GM23338 (cell line): ENCODE results near the gene CFAP57. TPM values are rescaled to one million over a fixed set of nuclear protein-coding genes. Genes with fewer than 3 reads are reported as not detected.

ENCODE experiments used
- ATAC-seq: fragments of 200-7000 bp; cut with Tn5 transposase; 3 replicates; pipeline ENCODE4 v1.9.1; 2020
- DNase-seq: peaks from one replicate; pipeline ENCODE4 v3.0.0-alpha.2; 2015; ENCODE audit warnings: low spot score
- H2AFZ ChIP-seq: fragments of 200-600 bp; sonication (generic); 2 replicates; pipeline ENCODE4 v1.8.0; 2016; ENCODE audit warnings: antibody characterized with exemption, mild to moderate bottlenecking, moderate library complexity
- H3F3A ChIP-seq: fragments of 200-600 bp; sonication (generic); replicated peaks from 2 replicates; pipeline ENCODE4 v1.8.0; 2017; ENCODE audit warnings: antibody characterized with exemption, mixed run types, low read depth
- H3K27ac ChIP-seq: fragments of 200-600 bp; sonication (generic); 2 replicates; pipeline ENCODE4 v1.6.1; 2016; ENCODE audit warnings: low read depth
- H3K27me3 ChIP-seq: fragments of 200-600 bp; sonication (generic); 2 replicates; pipeline ENCODE4 v1.8.0; 2016; ENCODE audit warnings: mild to moderate bottlenecking, mixed run types, moderate library complexity; ENCODE audit not compliant: insufficient read depth
- H3K36me3 ChIP-seq: fragments of 200-600 bp; sonication (generic); 2 replicates; pipeline ENCODE4 v1.8.0; 2016; ENCODE audit warnings: mild to moderate bottlenecking; ENCODE audit not compliant: insufficient read depth
- H3K4me1 ChIP-seq: fragments of 200-600 bp; sonication (generic); 2 replicates; pipeline ENCODE4 v1.8.0; 2016; ENCODE audit warnings: mild to moderate bottlenecking, moderate library complexity; ENCODE audit not compliant: insufficient read depth
- H3K4me2 ChIP-seq: fragments of 200-600 bp; sonication (generic); 2 replicates; pipeline ENCODE4 v1.7.1; 2017; ENCODE audit warnings: mixed run types
- H3K4me3 ChIP-seq: fragments of 200-600 bp; sonication (generic); 2 replicates; pipeline ENCODE4 v1.6.1; 2016; ENCODE audit warnings: mixed run types
- H3K79me2 ChIP-seq: fragments of 200-600 bp; sonication (generic); replicated peaks from 2 replicates; pipeline ENCODE4 v1.8.0; 2017; ENCODE audit warnings: mild to moderate bottlenecking; ENCODE audit not compliant: insufficient read depth
- H3K9me2 ChIP-seq: fragments of 200-600 bp; sonication (generic); 2 replicates; pipeline ENCODE4 v1.8.0; 2017; ENCODE audit not compliant: insufficient read depth
- H4K20me1 ChIP-seq: fragments of 200-600 bp; sonication (generic); replicated peaks from 2 replicates; pipeline ENCODE4 v1.8.0; 2017; ENCODE audit warnings: mild to moderate bottlenecking; ENCODE audit not compliant: insufficient read depth
- H3K27ac Mint-ChIP-seq: 2 replicates; pipeline ENCODE4 v1.8.0; 2020; ENCODE audit warnings: inconsistent platforms, mild to moderate bottlenecking, moderate library complexity, mixed read lengths
- H3K27me3 Mint-ChIP-seq: 3 replicates; pipeline ENCODE4 v1.8.0; 2022; ENCODE audit warnings: low read depth, mild to moderate bottlenecking, moderate library complexity, mixed read lengths, inconsistent platforms; ENCODE audit not compliant: insufficient read depth, poor library complexity
- H3K36me3 Mint-ChIP-seq: 3 replicates; pipeline ENCODE4 v1.8.0; 2021; ENCODE audit warnings: low read depth, mild to moderate bottlenecking, inconsistent platforms, moderate library complexity, mixed read lengths
- H3K4me1 Mint-ChIP-seq: 3 replicates; pipeline ENCODE4 v1.8.0; 2020; ENCODE audit warnings: mild to moderate bottlenecking, inconsistent platforms, mixed read lengths
- H3K4me3 Mint-ChIP-seq: 3 replicates; pipeline ENCODE4 v1.8.0; 2021; ENCODE audit warnings: moderate library complexity, mild to moderate bottlenecking, inconsistent platforms, mixed read lengths
- H3K9me3 Mint-ChIP-seq: 3 replicates; pipeline ENCODE4 v1.8.0; 2020; ENCODE audit warnings: moderate library complexity, mild to moderate bottlenecking, inconsistent platforms, mixed read lengths
- EZH2 ChIP-seq: fragments of 200-600 bp; sonication (generic); IDR thresholded peaks from one replicate; pipeline ENCODE4 v1.8.0; 2017; ENCODE audit warnings: antibody characterized with exemption, mild to moderate bottlenecking, low read depth; ENCODE audit not compliant: unreplicated experiment
- JUNB ChIP-seq: IDR thresholded peaks from one replicate; pipeline ENCODE4 v1.6.1; 2016; ENCODE audit warnings: antibody characterized with exemption; ENCODE audit not compliant: unreplicated experiment
- POLR2AphosphoS5 ChIP-seq: IDR thresholded peaks from 2 replicates; pipeline ENCODE4 v1.6.1; 2016; ENCODE audit warnings: antibody characterized with exemption, low read depth
- ZNF114 ChIP-seq: fragments of 250-450 bp; sonication (Bioruptor Pico); IDR thresholded peaks from 2 replicates; pipeline ENCODE4 v1.5.0; 2020; ENCODE audit warnings: mild to moderate bottlenecking, moderate library complexity
- ZNF331 ChIP-seq: fragments of 250-450 bp; sonication (Bioruptor Pico); IDR thresholded peaks from 2 replicates; pipeline ENCODE4 v1.5.0; 2020; ENCODE audit warnings: low read depth, mild to moderate bottlenecking, moderate library complexity
- polyA plus RNA-seq: library from polyadenylated mRNA; unstranded; fragments of >200 nt; fragmentation: Nextera tagmentation; extraction: Ambion mirVana; gene quantifications from 2 replicates; pipeline ENCODE4 v1.2.1, GENCODE V29; 2016
- total RNA-seq: library from RNA; depleted of rRNA; stranded (reverse); fragments of >200 nt; shearing (Covaris generic); gene quantifications from 2 replicates; pipeline ENCODE4 v1.2.3, GENCODE V29; 2014
- TF ChIP-seq, protein P1 (sequence below), 2 experiments: fragments of 200-600 bp in 1 of 2; sonication (generic) in 1 of 2; conservative IDR thresholded peaks; 2 replicates each; pipeline versions ENCODE4 v1.5.1 to v1.6.1; 2016 to 2017; ENCODE audit warnings: antibody characterized with exemption in 2 of 2, low read depth in 2 of 2, mild to moderate bottlenecking in 2 of 2, moderate library complexity in 1 of 2
- TF ChIP-seq, protein P2 (sequence below): IDR thresholded peaks from one replicate; pipeline ENCODE4 v1.6.1; 2018; ENCODE audit warnings: antibody characterized with exemption; ENCODE audit not compliant: unreplicated experiment
- TF ChIP-seq, protein P3 (sequence below): fragments of 250-450 bp; sonication (Bioruptor Pico); IDR thresholded peaks from 2 replicates; pipeline ENCODE4 v1.5.0; 2020; ENCODE audit warnings: mild to moderate bottlenecking, moderate library complexity

CFAP57 gene
- total and polyA plus RNA-seq, 2 experiments from 2014 or later: 0.37 to 0.38 TPM

DNA sequence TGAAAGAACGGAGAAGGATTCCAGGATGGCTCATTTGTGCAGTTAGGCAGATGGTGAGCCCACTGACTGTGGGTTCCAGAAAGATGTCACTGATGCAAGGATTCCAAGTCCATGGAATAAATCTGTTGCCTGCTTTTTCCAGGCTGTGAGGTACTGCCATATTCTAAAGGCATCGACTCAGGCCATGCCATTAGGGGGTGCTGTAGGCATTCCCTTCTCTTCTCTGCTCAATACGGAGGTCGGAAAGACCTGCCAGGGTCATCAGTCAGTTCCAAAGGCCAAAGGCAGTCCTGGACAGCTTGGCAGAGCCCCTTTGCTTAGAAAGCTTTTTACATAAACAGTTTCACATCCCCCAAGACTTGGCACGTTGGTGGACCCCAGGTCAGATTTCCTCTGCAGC lies 66.0 kb downstream of the CFAP57 start:
- Histone ChIP-seq H3K9me2 (no peaks in the 10 kb centered on the region), H3K4me2 (no peak overlapping the region), H3K27me3 (no peaks in the 10 kb centered on the region), H3F3A (no peaks in the 10 kb centered on the region), H2AFZ (no peak overlapping the region), H4K20me1 (no peaks in the 10 kb centered on the region), H3K79me2 (no peaks in the 10 kb centered on the region), H3K4me1 (no peaks in the 10 kb centered on the region), H3K27ac (no peak overlapping the region), H3K36me3 (no peaks in the 10 kb centered on the region), H3K4me3 (no peak overlapping the region)
- DNase-seq (peak; percentile 89), ATAC-seq (peak; percentile 98)
- Mint-ChIP-seq H3K4me3 (no peak overlapping the region), H3K4me1 (no peaks in the 10 kb centered on the region; the same call in 2 of the 3 replicates), H3K27me3 (peaks cover 2% of the 10 kb centered on the region), H3K36me3 (peaks cover 2% of the 10 kb centered on the region; the same call in 1 of the 3 replicates), H3K9me3 (peaks cover 10% of the 10 kb centered on the region), H3K27ac (no peak overlapping the region)
- no peak for TF ChIP-seq ZNF114 (CRISPR knock-in tag)
- TF ChIP-seq POLR2AphosphoS5: no peak
- TF ChIP-seq, protein P1, sequence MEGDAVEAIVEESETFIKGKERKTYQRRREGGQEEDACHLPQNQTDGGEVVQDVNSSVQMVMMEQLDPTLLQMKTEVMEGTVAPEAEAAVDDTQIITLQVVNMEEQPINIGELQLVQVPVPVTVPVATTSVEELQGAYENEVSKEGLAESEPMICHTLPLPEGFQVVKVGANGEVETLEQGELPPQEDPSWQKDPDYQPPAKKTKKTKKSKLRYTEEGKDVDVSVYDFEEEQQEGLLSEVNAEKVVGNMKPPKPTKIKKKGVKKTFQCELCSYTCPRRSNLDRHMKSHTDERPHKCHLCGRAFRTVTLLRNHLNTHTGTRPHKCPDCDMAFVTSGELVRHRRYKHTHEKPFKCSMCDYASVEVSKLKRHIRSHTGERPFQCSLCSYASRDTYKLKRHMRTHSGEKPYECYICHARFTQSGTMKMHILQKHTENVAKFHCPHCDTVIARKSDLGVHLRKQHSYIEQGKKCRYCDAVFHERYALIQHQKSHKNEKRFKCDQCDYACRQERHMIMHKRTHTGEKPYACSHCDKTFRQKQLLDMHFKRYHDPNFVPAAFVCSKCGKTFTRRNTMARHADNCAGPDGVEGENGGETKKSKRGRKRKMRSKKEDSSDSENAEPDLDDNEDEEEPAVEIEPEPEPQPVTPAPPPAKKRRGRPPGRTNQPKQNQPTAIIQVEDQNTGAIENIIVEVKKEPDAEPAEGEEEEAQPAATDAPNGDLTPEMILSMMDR (conservative IDR thresholded peaks at IDR 0.05; ENCODE audit: low read depth in 2 of 2): peak; percentile 87 to 97
- TF ChIP-seq, protein P2, sequence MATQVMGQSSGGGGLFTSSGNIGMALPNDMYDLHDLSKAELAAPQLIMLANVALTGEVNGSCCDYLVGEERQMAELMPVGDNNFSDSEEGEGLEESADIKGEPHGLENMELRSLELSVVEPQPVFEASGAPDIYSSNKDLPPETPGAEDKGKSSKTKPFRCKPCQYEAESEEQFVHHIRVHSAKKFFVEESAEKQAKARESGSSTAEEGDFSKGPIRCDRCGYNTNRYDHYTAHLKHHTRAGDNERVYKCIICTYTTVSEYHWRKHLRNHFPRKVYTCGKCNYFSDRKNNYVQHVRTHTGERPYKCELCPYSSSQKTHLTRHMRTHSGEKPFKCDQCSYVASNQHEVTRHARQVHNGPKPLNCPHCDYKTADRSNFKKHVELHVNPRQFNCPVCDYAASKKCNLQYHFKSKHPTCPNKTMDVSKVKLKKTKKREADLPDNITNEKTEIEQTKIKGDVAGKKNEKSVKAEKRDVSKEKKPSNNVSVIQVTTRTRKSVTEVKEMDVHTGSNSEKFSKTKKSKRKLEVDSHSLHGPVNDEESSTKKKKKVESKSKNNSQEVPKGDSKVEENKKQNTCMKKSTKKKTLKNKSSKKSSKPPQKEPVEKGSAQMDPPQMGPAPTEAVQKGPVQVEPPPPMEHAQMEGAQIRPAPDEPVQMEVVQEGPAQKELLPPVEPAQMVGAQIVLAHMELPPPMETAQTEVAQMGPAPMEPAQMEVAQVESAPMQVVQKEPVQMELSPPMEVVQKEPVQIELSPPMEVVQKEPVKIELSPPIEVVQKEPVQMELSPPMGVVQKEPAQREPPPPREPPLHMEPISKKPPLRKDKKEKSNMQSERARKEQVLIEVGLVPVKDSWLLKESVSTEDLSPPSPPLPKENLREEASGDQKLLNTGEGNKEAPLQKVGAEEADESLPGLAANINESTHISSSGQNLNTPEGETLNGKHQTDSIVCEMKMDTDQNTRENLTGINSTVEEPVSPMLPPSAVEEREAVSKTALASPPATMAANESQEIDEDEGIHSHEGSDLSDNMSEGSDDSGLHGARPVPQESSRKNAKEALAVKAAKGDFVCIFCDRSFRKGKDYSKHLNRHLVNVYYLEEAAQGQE: no peak
- no peak for TF ChIP-seq ZNF331 (CRISPR knock-in tag)
- no peak for TF ChIP-seq EZH2
- TF ChIP-seq, protein P3, sequence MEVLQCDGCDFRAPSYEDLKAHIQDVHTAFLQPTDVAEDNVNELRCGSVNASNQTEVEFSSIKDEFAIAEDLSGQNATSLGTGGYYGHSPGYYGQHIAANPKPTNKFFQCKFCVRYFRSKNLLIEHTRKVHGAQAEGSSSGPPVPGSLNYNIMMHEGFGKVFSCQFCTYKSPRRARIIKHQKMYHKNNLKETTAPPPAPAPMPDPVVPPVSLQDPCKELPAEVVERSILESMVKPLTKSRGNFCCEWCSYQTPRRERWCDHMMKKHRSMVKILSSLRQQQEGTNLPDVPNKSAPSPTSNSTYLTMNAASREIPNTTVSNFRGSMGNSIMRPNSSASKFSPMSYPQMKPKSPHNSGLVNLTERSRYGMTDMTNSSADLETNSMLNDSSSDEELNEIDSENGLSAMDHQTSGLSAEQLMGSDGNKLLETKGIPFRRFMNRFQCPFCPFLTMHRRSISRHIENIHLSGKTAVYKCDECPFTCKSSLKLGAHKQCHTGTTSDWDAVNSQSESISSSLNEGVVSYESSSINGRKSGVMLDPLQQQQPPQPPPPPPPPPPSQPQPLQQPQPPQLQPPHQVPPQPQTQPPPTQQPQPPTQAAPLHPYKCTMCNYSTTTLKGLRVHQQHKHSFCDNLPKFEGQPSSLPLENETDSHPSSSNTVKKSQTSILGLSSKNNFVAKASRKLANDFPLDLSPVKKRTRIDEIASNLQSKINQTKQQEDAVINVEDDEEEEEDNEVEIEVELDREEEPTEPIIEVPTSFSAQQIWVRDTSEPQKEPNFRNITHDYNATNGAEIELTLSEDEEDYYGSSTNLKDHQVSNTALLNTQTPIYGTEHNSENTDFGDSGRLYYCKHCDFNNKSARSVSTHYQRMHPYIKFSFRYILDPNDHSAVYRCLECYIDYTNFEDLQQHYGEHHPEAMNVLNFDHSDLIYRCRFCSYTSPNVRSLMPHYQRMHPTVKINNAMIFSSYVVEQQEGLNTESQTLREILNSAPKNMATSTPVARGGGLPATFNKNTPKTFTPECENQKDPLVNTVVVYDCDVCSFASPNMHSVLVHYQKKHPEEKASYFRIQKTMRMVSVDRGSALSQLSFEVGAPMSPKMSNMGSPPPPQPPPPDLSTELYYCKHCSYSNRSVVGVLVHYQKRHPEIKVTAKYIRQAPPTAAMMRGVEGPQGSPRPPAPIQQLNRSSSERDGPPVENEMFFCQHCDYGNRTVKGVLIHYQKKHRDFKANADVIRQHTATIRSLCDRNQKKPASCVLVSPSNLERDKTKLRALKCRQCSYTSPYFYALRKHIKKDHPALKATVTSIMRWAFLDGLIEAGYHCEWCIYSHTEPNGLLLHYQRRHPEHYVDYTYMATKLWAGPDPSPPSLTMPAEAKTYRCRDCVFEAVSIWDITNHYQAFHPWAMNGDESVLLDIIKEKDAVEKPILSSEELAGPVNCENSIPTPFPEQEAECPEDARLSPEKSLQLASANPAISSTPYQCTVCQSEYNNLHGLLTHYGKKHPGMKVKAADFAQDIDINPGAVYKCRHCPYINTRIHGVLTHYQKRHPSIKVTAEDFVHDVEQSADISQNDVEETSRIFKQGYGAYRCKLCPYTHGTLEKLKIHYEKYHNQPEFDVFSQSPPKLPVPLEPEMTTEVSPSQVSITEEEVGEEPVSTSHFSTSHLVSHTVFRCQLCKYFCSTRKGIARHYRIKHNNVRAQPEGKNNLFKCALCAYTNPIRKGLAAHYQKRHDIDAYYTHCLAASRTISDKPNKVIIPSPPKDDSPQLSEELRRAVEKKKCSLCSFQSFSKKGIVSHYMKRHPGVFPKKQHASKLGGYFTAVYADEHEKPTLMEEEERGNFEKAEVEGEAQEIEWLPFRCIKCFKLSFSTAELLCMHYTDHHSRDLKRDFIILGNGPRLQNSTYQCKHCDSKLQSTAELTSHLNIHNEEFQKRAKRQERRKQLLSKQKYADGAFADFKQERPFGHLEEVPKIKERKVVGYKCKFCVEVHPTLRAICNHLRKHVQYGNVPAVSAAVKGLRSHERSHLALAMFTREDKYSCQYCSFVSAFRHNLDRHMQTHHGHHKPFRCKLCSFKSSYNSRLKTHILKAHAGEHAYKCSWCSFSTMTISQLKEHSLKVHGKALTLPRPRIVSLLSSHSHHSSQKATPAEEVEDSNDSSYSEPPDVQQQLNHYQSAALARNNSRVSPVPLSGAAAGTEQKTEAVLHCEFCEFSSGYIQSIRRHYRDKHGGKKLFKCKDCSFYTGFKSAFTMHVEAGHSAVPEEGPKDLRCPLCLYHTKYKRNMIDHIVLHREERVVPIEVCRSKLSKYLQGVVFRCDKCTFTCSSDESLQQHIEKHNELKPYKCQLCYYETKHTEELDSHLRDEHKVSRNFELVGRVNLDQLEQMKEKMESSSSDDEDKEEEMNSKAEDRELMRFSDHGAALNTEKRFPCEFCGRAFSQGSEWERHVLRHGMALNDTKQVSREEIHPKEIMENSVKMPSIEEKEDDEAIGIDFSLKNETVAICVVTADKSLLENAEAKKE (CRISPR knock-in tag): no peak
- TF ChIP-seq JUNB: no peak
